ENCODE results near the gene PTPRZ1. TPM values are rescaled to one million over a fixed set of nuclear protein-coding genes. Genes with fewer than 3 reads are reported as not detected.

Gene PTPRZ1
- total and polyA plus RNA-seq, 2 of the 8 experiments (the other 6 are each of a cell fraction or from before 2014, with no cell fraction given): 112 to 135 TPM

DNA sequence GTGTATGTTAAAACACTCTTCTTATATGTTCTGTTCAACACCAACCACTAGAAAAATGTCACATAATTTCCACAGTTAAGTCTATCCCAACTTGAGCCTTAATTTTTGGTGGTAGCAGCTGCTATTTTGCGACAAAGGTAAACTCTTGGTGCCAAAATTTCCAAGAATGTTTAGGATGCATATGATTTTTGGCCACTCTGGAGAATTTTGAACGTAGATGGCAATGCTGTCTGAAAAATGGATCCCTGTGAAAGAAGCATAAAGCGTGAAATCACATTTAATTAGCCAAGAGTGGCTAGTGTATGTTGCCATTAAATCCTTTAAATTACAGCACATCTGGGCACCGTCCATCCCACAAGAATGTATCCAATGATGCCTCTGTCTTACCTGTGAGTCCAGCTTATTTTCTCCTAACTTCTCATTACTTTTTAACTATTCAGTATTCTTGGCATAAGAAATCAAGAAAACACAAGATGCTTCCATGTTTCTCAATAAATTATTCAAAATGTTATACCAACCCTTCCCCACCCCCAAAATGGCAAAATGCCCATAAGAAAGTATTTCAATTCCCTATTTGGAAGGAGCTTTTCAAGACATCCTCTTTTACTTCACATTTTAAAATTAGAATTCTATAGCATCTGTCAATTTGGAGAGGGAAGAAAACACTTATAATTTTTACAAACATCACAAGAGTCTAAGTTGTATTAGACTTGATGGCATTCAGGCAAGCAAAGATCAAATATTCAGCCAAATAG is 12.4 kb downstream of the PTPRZ1 start:
- FAIRE-seq: no peak
- CTCF ChIA-PET (ENCODE audit: partially characterized antibody): interaction anchor here (0.7 kb wide), 1 partner anchor 11 kb away, joined by 3 read pairs; no protein-coding TSS in a partner anchor
- TF ChIP-seq TCF12 (IDR thresholded peaks at IDR 0.05; ENCODE audit: low read depth, low read length) (no peak), HDAC6 (IDR thresholded peaks at IDR 0.05; ENCODE audit: low read depth, low read length) (no peak), ZNF274 (IDR thresholded peaks at IDR 0.05; ENCODE audit: borderline replicate concordance, extremely low read depth, low read length) (no peak)

More for the DNA sequence above, 12.4 kb downstream of the PTPRZ1 start:
- H2BK12ac ChIP-seq (ENCODE audit: low read depth, low read length): no peak overlapping the region
- H3K36me3 ChIP-seq (ENCODE audit: control insufficient read depth in 2 of 4, insufficient read depth in 4 of 4, low read length in 3 of 4): peaks cover 0 to 8% (median 0%) of the 10 kb centered on the region in 4 experiments; a peak in 4 of 8 replicates
- no peak overlapping the region for H3K4me2 ChIP-seq (ENCODE audit: insufficient read depth in 1 of 2, low read depth in 2 of 2, low read length in 2 of 2)
- H4K5ac ChIP-seq (ENCODE audit: insufficient read length, low read depth, low read length): no peak overlapping the region
- no peak overlapping the region for H2AK5ac ChIP-seq (ENCODE audit: low read depth, low read length)
- H3K4me1 ChIP-seq (replicated peaks in 1 of 4; ENCODE audit: control insufficient read depth in 3 of 4, insufficient read depth in 4 of 4, low read length in 3 of 4): peaks cover 2 to 12% (median 4%) of the 10 kb centered on the region in 4 experiments; a peak in 4 of 7 replicates
- no peak overlapping the region for H2BK15ac ChIP-seq (ENCODE audit: low read length)
- WGBS, 2 experiments (ENCODE audit: extremely low coverage in 1 of 2, insufficient coverage in 1 of 2, insufficient read length in 1 of 2, insufficient replicate concordance in 2 of 2, low coverage in 1 of 2, low lambda C conversion rate in 2 of 2, missing lambda C conversion rate in 1 of 2): 95% methylated on average over 4 of the region's 4 CpGs; no CpG with 5 or more reads in 1 of the 2 experiments
- H4K8ac ChIP-seq (ENCODE audit: extremely low read depth, insufficient read depth, low read length): no peak overlapping the region
- peaks cover 11 to 18% of the 10 kb centered on the region in 2 experiments for H4K20me1 ChIP-seq (replicated peaks in 1 of 2; ENCODE audit: control insufficient read depth in 1 of 2, insufficient read depth in 2 of 2, low read length in 2 of 2)
- no peaks in the 10 kb centered on the region for H3K27me3 ChIP-seq (replicated peaks in 1 of 4; ENCODE audit: control insufficient read depth in 3 of 4, extremely low read depth in 1 of 4, insufficient read depth in 3 of 4, low read length in 3 of 4)
- H3K56ac ChIP-seq (replicated peaks; ENCODE audit: insufficient read length, low read depth, low read length): no peak overlapping the region
- no peak overlapping the region for H3K9ac ChIP-seq (replicated peaks in 1 of 4; ENCODE audit: extremely low read depth in 1 of 4, low read depth in 3 of 4, low read length in 3 of 4)
- H3K23ac ChIP-seq (ENCODE audit: insufficient read length): no peak overlapping the region
- no peaks in the 10 kb centered on the region for H3K9me3 ChIP-seq (ENCODE audit: insufficient read depth in 2 of 2, low read depth in 1 of 2, low read length in 1 of 2)
- POLR2A ChIA-PET (ENCODE audit: partially characterized antibody): interaction anchor here (1.2 to 1.8 kb wide), 3 partner anchors 12 to 76 kb away, joined by 3 to 5 read pairs (median 3); partner anchors contain the start of gene PTPRZ1
- H3K14ac ChIP-seq (ENCODE audit: insufficient read length): no peak overlapping the region
- no peak overlapping the region for H3K27ac ChIP-seq (ENCODE audit: low read depth, low read length)
- no peaks in the 10 kb centered on the region for H3K23me2 ChIP-seq (ENCODE audit: low read depth, low read length)
- no peak overlapping the region for H4K91ac ChIP-seq (replicated peaks; ENCODE audit: insufficient read length, low read length)
- peaks cover 22 to 100% of the 10 kb centered on the region in 2 experiments; a peak in 3 of 4 replicates for H3K79me2 ChIP-seq (ENCODE audit: control insufficient read depth in 1 of 2, insufficient read depth in 2 of 2, low read length in 2 of 2)
- no peak overlapping the region for H3K18ac ChIP-seq (ENCODE audit: extremely low read depth, low read length)
- no peak overlapping the region for H3K4ac ChIP-seq (replicated peaks; ENCODE audit: insufficient read length, low read depth, low read length)
- H2BK120ac ChIP-seq (replicated peaks; ENCODE audit: low read depth, low read length): no peak overlapping the region
- no peak overlapping the region for H2AFZ ChIP-seq (ENCODE audit: low read length)
- DNase-seq (ENCODE audit: low read depth in 1 of 2, low spot score in 2 of 2): no peak
- no peak overlapping the region for H2BK5ac ChIP-seq (ENCODE audit: low read depth, low read length)
- no peak overlapping the region for H3K4me3 ChIP-seq (ENCODE audit: extremely low read depth in 1 of 4, insufficient read depth in 2 of 4, low read depth in 3 of 4, low read length in 4 of 4)
- no peak overlapping the region for H2BK20ac ChIP-seq (ENCODE audit: low read length)
- H3K79me1 ChIP-seq (ENCODE audit: low read depth, low read length): no peaks in the 10 kb centered on the region; the same call in 1 of the 2 replicates

Measured in H1 (cell line).